IMR-90 (cell line): ENCODE data around the gene CMSS1. TPM values are rescaled to one million over a fixed set of nuclear protein-coding genes. Genes with fewer than 3 reads are reported as not detected.

Source experiments
- ATAC-seq: fragments of 200-7000 bp; cut with Tn5 transposase; 2 replicates; pipeline ENCODE4 v1.9.1; 2020; ENCODE audit warnings: low read depth, mild to moderate bottlenecking, moderate library complexity
- BruUV-seq: library from RNA; stranded (reverse); fragments of 400-500 nt; replicated peaks from 2 replicates; lab custom pipeline; 2021; lab: Mats Ljungman, UMichigan
- CTCF ChIA-PET: fragments of 300-600 bp; formaldehyde crosslinking; extraction: SDS; loops from one replicate; lab custom pipeline; 2021; ENCODE audit warnings: antibody characterized with exemption; lab: Yijun Ruan, JAX
- POLR2A ChIA-PET: fragments of 300-600 bp; sonication (Branson Sonifier 250); formaldehyde crosslinking; loops from one replicate; lab custom pipeline; 2022; ENCODE audit warnings: antibody characterized with exemption; ENCODE audit not compliant: unreplicated experiment; lab: Charles Lee
- DNase-seq: peaks from one replicate; pipeline ENCODE4 v3.0.0; 2013
- H2AFZ ChIP-seq: replicated peaks from 2 replicates; pipeline ENCODE3; 2013; ENCODE audit warnings: low read length, mild to moderate bottlenecking; ENCODE audit not compliant: poor library complexity
- H2AK5ac ChIP-seq: 2 replicates; pipeline ENCODE4 v1.6.1; 2013; ENCODE audit warnings: low read depth, low read length, inconsistent platforms
- H2AK9ac ChIP-seq: replicated peaks from 2 replicates; pipeline ENCODE3; 2013; ENCODE audit warnings: mild to moderate bottlenecking, low read depth, low read length, moderate library complexity; ENCODE audit not compliant: poor library complexity
- H2BK120ac ChIP-seq: 2 replicates; pipeline ENCODE4 v1.6.1; 2013; ENCODE audit warnings: low read depth, low read length, inconsistent platforms
- H2BK15ac ChIP-seq: 3 replicates; pipeline ENCODE4 v1.6.1; 2013; ENCODE audit warnings: low read depth, low read length, inconsistent platforms
- H2BK20ac ChIP-seq: 2 replicates; pipeline ENCODE4 v1.6.1; 2013; ENCODE audit warnings: low read depth, mild to moderate bottlenecking, inconsistent platforms, low read length, moderate library complexity
- H2BK5ac ChIP-seq: 2 replicates; pipeline ENCODE4 v1.6.1; 2013; ENCODE audit warnings: mild to moderate bottlenecking, low read depth, low read length, inconsistent platforms; ENCODE audit not compliant: poor library complexity, severe bottlenecking
- H3K14ac ChIP-seq: replicated peaks from 2 replicates; pipeline ENCODE4 v1.6.1; 2013; ENCODE audit warnings: low read depth, low read length, inconsistent platforms
- H3K18ac ChIP-seq: 2 replicates; pipeline ENCODE4 v1.6.1; 2013; ENCODE audit warnings: low read depth, low read length, control low read depth
- H3K23ac ChIP-seq: 2 replicates; pipeline ENCODE4 v1.6.1; 2013; ENCODE audit warnings: low read depth, low read length, inconsistent platforms
- H3K27ac ChIP-seq: 2 replicates; pipeline ENCODE4 v1.5.1; 2013; ENCODE audit warnings: mild to moderate bottlenecking, control low read depth, low read length; ENCODE audit not compliant: insufficient read depth
- H3K27me3 ChIP-seq: 2 replicates; pipeline ENCODE4 v1.6.1; 2013; ENCODE audit warnings: low read length; ENCODE audit not compliant: control insufficient read depth, insufficient read depth
- H3K36me3 ChIP-seq: 2 replicates; pipeline ENCODE4 v1.6.1; 2013; ENCODE audit warnings: low read length, mixed read lengths; ENCODE audit not compliant: control insufficient read depth, insufficient read depth
- H3K4ac ChIP-seq: 2 replicates; pipeline ENCODE4 v1.6.1; 2013; ENCODE audit warnings: low read depth, low read length, inconsistent platforms
- H3K4me1 ChIP-seq: 2 replicates; pipeline ENCODE4 v1.6.1; 2013; ENCODE audit warnings: low read length, mixed read lengths; ENCODE audit not compliant: control insufficient read depth, insufficient read depth
- H3K4me2 ChIP-seq: 2 replicates; pipeline ENCODE4 v1.6.1; 2013; ENCODE audit warnings: low read depth, mild to moderate bottlenecking, control low read depth, low read length, moderate library complexity
- H3K4me3 ChIP-seq: 2 replicates; pipeline ENCODE4 v1.5.1; 2013; ENCODE audit warnings: low read depth, mild to moderate bottlenecking, control low read depth, low read length, moderate library complexity; ENCODE audit not compliant: insufficient read depth
- H3K56ac ChIP-seq: 2 replicates; pipeline ENCODE4 v1.6.1; 2013; ENCODE audit warnings: low read length, inconsistent platforms; ENCODE audit not compliant: insufficient read depth; ENCODE audit errors: extremely low read depth
- H3K79me1 ChIP-seq, 2 experiments: 2 replicates each; pipeline ENCODE4 v1.6.1; 2013; ENCODE audit warnings: low read length in 2 of 2, inconsistent platforms in 1 of 2, low read depth in 1 of 2
- H3K9ac ChIP-seq: 2 replicates; pipeline ENCODE4 v1.6.1; 2013; ENCODE audit warnings: low read depth, low read length, control low read depth
- H3K9me1 ChIP-seq: 2 replicates; pipeline ENCODE4 v1.6.1; 2013; ENCODE audit warnings: low read length, inconsistent platforms; ENCODE audit not compliant: insufficient read depth
- H3K9me3 ChIP-seq: 2 replicates; pipeline ENCODE4 v1.6.1; 2013; ENCODE audit warnings: low read length; ENCODE audit not compliant: control insufficient read depth, insufficient read depth
- H4K20me1 ChIP-seq: 2 replicates; pipeline ENCODE4 v1.6.1; 2013; ENCODE audit warnings: low read length, inconsistent platforms; ENCODE audit not compliant: insufficient read depth
- H4K5ac ChIP-seq: 2 replicates; pipeline ENCODE4 v1.6.1; 2013; ENCODE audit warnings: mild to moderate bottlenecking, low read depth, low read length, control low read depth
- H4K8ac ChIP-seq, 2 experiments: 2 replicates each; pipeline ENCODE4 v1.6.1; 2013; ENCODE audit warnings: low read depth in 2 of 2, low read length in 2 of 2, control low read depth in 1 of 2, inconsistent platforms in 1 of 2
- H4K91ac ChIP-seq: 2 replicates; pipeline ENCODE4 v1.6.1; 2013; ENCODE audit warnings: low read depth, low read length, inconsistent platforms; ENCODE audit not compliant: insufficient read depth
- BHLHE40 ChIP-seq: fragments of 150-350 bp; IDR thresholded peaks from 2 replicates; pipeline ENCODE4 v1.6.1; 2016; ENCODE audit warnings: mild to moderate bottlenecking, low read depth, low read length
- CEBPB ChIP-seq: IDR thresholded peaks from 2 replicates; pipeline ENCODE4 v1.6.1; 2012; ENCODE audit warnings: low read depth, low read length, improper control_type of control experiment
- CHD1 ChIP-seq: IDR thresholded peaks from 2 replicates; pipeline ENCODE4 v1.6.1; 2012; ENCODE audit warnings: low read depth, low read length, improper control_type of control experiment
- CTCF ChIP-seq: conservative IDR thresholded peaks from 2 replicates; pipeline ENCODE4 v1.5.1; 2012; ENCODE audit warnings: mild to moderate bottlenecking, low read depth, low read length, improper control_type of control experiment
- ELK1 ChIP-seq: fragments of 150-350 bp; IDR thresholded peaks from 2 replicates; pipeline ENCODE4 v1.6.1; 2016; ENCODE audit warnings: low read depth, mild to moderate bottlenecking, low read length, moderate library complexity, borderline replicate concordance
- FOS ChIP-seq: fragments of 150-350 bp; IDR thresholded peaks from 2 replicates; pipeline ENCODE4 v1.6.1; 2016; ENCODE audit warnings: low read depth, low read length
- MAFK ChIP-seq: IDR thresholded peaks from 2 replicates; pipeline ENCODE4 v1.6.1; 2012; ENCODE audit warnings: low read depth, low read length, improper control_type of control experiment
- MAZ ChIP-seq: IDR thresholded peaks from 2 replicates; pipeline ENCODE4 v1.6.1; 2012; ENCODE audit warnings: low read depth, mild to moderate bottlenecking, low read length, improper control_type of control experiment, moderate library complexity, borderline replicate concordance
- MXI1 ChIP-seq: IDR thresholded peaks from 2 replicates; pipeline ENCODE4 v1.6.1; 2012; ENCODE audit warnings: low read depth, mild to moderate bottlenecking, low read length, moderate library complexity, borderline replicate concordance
- NFE2L2 ChIP-seq: fragments of 150-350 bp; IDR thresholded peaks from 2 replicates; pipeline ENCODE4 v1.6.1; 2016; ENCODE audit warnings: low read depth, mild to moderate bottlenecking, low read length
- POLR2A ChIP-seq: IDR thresholded peaks from 2 replicates; pipeline ENCODE4 v1.6.1; 2012; ENCODE audit warnings: mild to moderate bottlenecking, low read depth, low read length
- RAD21 ChIP-seq: IDR thresholded peaks from 2 replicates; pipeline ENCODE4 v1.6.1; 2012; ENCODE audit warnings: low read length, improper control_type of control experiment
- RCOR1 ChIP-seq: IDR thresholded peaks from 2 replicates; pipeline ENCODE4 v1.6.1; 2012; ENCODE audit warnings: mild to moderate bottlenecking, low read length, improper control_type of control experiment; ENCODE audit not compliant: insufficient replicate concordance
- RFX5 ChIP-seq: IDR thresholded peaks from 2 replicates; pipeline ENCODE4 v1.8.0; 2012; ENCODE audit warnings: low read depth, mild to moderate bottlenecking, low read length, moderate library complexity
- SMC3 ChIP-seq: fragments of 150-350 bp; IDR thresholded peaks from 2 replicates; pipeline ENCODE4 v1.6.1; 2016; ENCODE audit warnings: low read depth, mild to moderate bottlenecking, antibody characterized with exemption, low read length, moderate library complexity
- USF2 ChIP-seq: fragments of 150-350 bp; IDR thresholded peaks from 2 replicates; pipeline ENCODE4 v1.6.1; 2017; ENCODE audit warnings: mild to moderate bottlenecking, antibody characterized with exemption, low read length, low read depth
- WGBS, 2 experiments: methylation state at CpG; one replicate each; pipeline versions ENCODE4 v1.1.5 to v1.1.7; 2013; ENCODE audit warnings: missing lambda C conversion rate in 2 of 2; ENCODE audit not compliant: insufficient read length in 1 of 2; ENCODE audit errors: extremely low coverage in 2 of 2; 5-methylcytosine and 5-hydroxymethylcytosine counted together
- dilution Hi-C: fragments of 300-500 bp; cut with HindIII; formaldehyde crosslinking; loops from one replicate; pipeline ENCODE4 v1.14.3; 2018; ENCODE audit warnings: low sequenced_read_pairs; ENCODE audit not compliant: unreplicated experiment
- in situ Hi-C: fragments of 300-500 bp; cut with MboI; formaldehyde crosslinking; loops from 3 replicates; pipeline ENCODE4 v1.14.3; 2019; ENCODE audit warnings: low sequenced_read_pairs, inconsistent platforms, mixed read lengths
- intact Hi-C: fragments of 100-400 bp; cut with micrococcal nuclease; formaldehyde crosslinking; loops from 2 replicates; pipeline ENCODE4 v1.10.0; 2022
- polyA plus RNA-seq, 3 experiments: library from polyadenylated mRNA; depleted of rRNA; stranded (reverse); fragments of >200 nt; gene quantifications; 2 replicates each; pipeline ENCODE4 v1.2.3, GENCODE V29; 2012; ENCODE audit warnings: low replicate concordance in 1 of 3
- total RNA-seq: library from RNA; depleted of rRNA; stranded (reverse); fragments of >200 nt; gene quantifications from 2 replicates; pipeline ENCODE4 v1.2.3, GENCODE V29; 2012

The CMSS1 gene
- total and polyA plus RNA-seq, 2 of the 4 experiments (the other 2 are of a cell fraction) = 12.5 to 13.6 TPM

- Histone ChIP-seq H3K27me3 (no peaks in the 10 kb centered on the region), H3K79me1 (peaks cover 0 to 25% of the 10 kb centered on the region in 2 experiments; a peak in 2 of 4 replicates), H3K9me3 (no peaks in the 10 kb centered on the region), H4K91ac (peak overlapping the region; percentile 78), H2AK5ac (peak overlapping the region; percentile 77; the same call in 1 of the 2 replicates), H3K4me3 (no peak overlapping the region), H3K27ac (no peak overlapping the region), H3K9ac (no peak overlapping the region), H3K56ac (no peak overlapping the region), H3K23ac (0 out of 2 replicates have a peak overlapping the region, but pooled peaks have one; percentile 56), H3K14ac (peak overlapping the region; percentile 62), H3K18ac (peak overlapping the region; percentile 93), H4K5ac (peak overlapping the region; percentile 91), H4K8ac (no peak overlapping the region; a peak in 1 of 4 replicates), H2BK5ac (no peak overlapping the region), H2AK9ac (no peak overlapping the region), H3K9me1 (peaks cover 12% of the 10 kb centered on the region), H2BK15ac (peak overlapping the region; percentile 70; the same call in 2 of the 3 replicates), H2BK20ac (peak overlapping the region; percentile 81), H3K4me1 (peaks cover 25% of the 10 kb centered on the region), H2BK120ac (peak overlapping the region; percentile 49; the same call in 1 of the 2 replicates), H4K20me1 (no peaks in the 10 kb centered on the region), H3K4me2 (no peak overlapping the region), H3K36me3 (no peaks in the 10 kb centered on the region), H3K4ac (no peak overlapping the region), H2AFZ (no peak overlapping the region)
- ChIA-PET POLR2A (no interaction called here), CTCF (interaction anchor here (1.2 kb wide), 1 partner anchor 314 kb away, joined by 4 read pairs; no protein-coding TSS in a partner anchor)
- dilution Hi-C loops (no loop called here), intact Hi-C loops (no loop called here), in situ Hi-C loops (no loop called here)
- no peak for ATAC-seq
- WGBS, 2 experiments = 100% methylated on average over 1 of the region's 2 CpGs; no CpG with 5 or more reads in 1 of the 2 experiments
- BruUV-seq = no TSS peak
- DNase-seq = no peak
- TF ChIP-seq MAZ (no peak), MXI1 (no peak), USF2 (no peak), RCOR1 (no peak), CEBPB (no peak), SMC3 (no peak), NFE2L2 (no peak), FOS (no peak), POLR2A (no peak), CHD1 (no peak), ELK1 (no peak), CTCF (no peak), BHLHE40 (no peak), MAFK (no peak), RFX5 (no peak), RAD21 (no peak)
These were observed 122.7 kb downstream of the CMSS1 start for GRCh38 chr3:99940350-99940749.
